PC-9 (cell line): ENCODE data around the gene PLCG2.

ENCODE experiments used
- CTCF ChIP-seq: fragments of 200-600 bp; sonication (generic); conservative IDR thresholded peaks from 2 replicates; pipeline ENCODE4 v1.6.1; 2017; ENCODE audit warnings: mixed run types, antibody characterized with exemption, mild to moderate bottlenecking, moderate library complexity
- EZH2 ChIP-seq: fragments of 200-600 bp; sonication (generic); IDR thresholded peaks from 2 replicates; pipeline ENCODE4 v1.8.0; 2017; ENCODE audit warnings: antibody characterized with exemption, low read depth

GRCh38 chr16:81833751-81834150 is 54.7 kb downstream of the PLCG2 start:
- TF ChIP-seq CTCF: no peak
- TF ChIP-seq EZH2: no peak
